Dedifferentiated amniotic fluid mesenchymal stem cell (primary cell): Measurements from ENCODE around the gene PRPF40B.
A peak's percentile ranks its signal among the peaks of the same experiment; 100 is the strongest.
"Not testable (repeated sequence)": the region's sequence is repeated elsewhere in the genome, so short reads cannot be mapped to it uniquely, and the experiment has no call there.

Source experiments
- DNase-seq: peaks from one replicate; pipeline ENCODE4 v3.0.0-alpha.2; 2016; ENCODE audit errors: extremely low spot score

Gene PRPF40B

GRCh38 chr12:49623142-49623904 lies at the start of gene PRPF40B:
Gene PRPF40B (plus strand): TSS chr12:49623561. CDS start chr12:49623591, 30 bp downstream.
- peak; percentile 59 for DNase-seq

DNA sequence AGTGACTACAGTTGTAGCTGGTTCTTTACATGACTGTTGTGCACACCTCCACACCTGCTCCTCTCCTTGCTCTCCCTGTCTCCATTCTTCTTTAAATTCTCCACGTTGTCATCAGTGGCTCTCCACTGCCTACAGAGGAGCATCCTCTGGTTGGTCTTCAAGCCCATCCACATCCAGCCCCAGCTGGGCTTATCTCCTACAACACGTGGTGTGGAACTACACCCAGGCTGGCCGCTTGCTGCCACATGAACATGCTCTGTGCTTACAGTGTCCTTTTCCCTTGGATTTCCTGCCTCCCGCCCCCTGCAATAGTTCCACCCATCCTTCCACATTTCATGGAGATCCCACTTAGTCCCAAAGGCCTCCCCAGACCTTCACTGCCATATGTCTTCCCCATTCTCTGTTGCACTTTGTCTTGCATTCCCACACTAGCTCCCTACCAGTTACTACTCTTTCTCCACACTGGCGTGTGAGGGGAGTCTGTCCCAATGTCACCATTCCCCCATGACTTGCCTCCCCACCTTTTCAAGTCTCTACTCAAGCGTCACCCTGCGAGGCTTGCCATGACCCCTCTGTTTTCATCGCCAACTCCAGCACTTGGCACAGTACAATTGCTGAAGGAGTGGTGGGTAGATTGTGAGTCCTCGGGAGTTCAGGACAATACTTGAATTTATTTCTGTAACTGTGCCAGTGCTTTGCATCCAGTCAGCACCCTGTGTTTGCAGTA lies 45.6 kb upstream of the PRPF40B start:
- no peak for DNase-seq

DNA sequence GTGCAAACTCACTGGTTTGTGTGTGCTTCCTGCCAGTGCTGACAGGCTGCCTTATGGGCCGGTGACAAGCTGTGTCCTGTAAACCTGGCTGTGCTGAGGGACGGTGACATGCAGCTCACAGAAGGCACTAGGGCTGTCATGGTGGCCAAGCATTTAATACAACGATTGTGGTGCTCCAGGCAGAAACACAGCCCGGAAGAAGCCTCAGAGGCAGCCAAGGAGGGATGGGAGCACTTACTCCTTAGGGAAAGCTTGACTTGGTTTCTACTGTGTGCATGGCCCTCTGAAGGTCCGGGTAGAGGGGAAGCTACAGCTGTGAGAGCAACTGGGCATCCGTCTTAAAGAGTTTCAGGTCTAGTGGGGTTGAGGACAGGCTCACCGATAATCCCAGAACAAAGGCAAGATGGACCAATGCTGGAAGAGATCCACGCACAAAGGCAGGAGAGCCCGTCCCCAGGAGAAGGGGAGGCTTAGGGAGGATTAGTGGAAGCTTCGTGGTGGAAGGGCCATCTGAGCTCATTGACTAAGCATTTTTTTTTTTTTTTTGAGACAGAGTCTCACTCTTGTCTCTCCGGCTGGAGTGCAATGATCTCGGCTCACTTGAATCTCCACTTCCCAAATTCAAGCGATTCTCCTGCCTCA lies 44.8 kb upstream of the PRPF40B start:
- no peak for DNase-seq

- peak; percentile 70 for DNase-seq
Measured at GRCh38 chr12:49580572-49581535, 42.5 kb upstream of the PRPF40B start.

GRCh38 chr12:49582201-49582600 lies 41.2 kb upstream of the PRPF40B start:
- DNase-seq = no peak

DNA sequence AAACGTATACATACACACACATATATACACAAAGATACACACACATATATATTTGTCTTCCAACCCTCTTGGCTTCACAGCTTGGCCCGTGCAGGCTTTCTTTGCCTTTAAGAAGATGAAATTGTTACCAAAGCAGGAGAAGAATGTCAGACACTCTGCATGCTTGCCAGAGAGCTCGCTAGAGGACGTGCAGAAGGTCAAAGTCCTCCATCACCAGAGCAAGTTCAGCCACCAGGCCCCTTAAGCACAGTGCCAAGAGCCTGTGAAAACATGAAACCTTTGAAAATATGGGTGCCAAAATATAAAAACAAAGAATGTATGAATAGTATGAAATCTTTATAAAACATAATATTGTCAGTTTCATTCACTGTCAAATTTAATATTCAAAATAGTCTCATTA lies 40.5 kb upstream of the PRPF40B start:
- DNase-seq = no peak

DNA sequence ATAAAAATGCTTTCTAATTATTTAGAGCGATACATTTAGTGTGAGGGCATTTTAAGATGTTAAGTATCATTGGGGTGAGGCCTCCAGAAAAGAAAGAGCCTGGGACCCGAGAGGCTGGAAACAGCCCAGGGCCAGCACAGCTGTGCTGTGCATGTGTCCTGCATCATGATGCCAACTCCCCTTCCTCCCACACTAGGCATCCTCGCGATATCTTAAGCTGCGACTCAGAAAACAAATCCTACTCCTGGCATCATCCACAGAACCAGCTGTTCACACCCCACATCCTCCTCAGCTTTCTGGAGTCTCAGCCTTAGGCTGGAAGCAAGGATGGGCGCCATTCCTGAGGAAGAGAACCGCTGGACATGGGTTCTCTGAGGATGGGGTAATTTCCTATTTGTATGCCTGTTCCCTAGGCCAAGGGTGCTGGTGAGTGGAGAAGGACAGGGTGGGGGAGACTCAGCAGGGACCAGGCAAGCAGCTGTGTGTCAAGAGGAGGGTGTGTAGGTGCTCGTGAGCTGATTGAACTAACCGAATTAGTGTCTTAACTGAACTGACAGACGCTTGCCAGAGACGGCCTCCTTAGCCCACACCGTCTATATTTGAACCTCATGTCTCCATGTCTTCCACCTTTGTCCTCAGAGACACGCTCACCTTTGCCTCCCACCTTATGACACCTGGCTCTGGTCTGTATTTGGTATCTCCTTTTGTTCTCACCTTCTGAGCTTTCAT lies 39.8 kb upstream of the PRPF40B start:
- no peak for DNase-seq

DNA sequence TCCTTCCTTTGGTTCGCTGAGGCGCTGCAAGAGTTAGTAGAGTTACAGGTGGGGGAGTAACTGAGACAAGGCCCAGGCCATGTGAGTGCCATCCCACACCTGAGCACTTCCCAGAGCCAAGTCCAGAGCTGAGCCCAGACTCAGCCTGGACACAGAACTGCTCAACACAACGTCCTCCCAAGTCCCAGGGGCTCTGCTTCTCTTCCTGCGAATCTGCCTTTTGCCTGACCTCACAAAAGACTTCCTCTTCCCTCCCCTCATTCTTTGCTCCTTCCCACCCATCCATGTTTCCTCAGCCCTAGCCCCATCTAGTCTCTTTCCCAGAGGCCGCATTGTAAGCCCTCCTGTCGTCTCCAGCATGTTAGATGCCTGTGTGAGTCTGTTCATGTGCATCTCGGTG lies 38.8 kb upstream of the PRPF40B start:
- DNase-seq = no peak

DNA sequence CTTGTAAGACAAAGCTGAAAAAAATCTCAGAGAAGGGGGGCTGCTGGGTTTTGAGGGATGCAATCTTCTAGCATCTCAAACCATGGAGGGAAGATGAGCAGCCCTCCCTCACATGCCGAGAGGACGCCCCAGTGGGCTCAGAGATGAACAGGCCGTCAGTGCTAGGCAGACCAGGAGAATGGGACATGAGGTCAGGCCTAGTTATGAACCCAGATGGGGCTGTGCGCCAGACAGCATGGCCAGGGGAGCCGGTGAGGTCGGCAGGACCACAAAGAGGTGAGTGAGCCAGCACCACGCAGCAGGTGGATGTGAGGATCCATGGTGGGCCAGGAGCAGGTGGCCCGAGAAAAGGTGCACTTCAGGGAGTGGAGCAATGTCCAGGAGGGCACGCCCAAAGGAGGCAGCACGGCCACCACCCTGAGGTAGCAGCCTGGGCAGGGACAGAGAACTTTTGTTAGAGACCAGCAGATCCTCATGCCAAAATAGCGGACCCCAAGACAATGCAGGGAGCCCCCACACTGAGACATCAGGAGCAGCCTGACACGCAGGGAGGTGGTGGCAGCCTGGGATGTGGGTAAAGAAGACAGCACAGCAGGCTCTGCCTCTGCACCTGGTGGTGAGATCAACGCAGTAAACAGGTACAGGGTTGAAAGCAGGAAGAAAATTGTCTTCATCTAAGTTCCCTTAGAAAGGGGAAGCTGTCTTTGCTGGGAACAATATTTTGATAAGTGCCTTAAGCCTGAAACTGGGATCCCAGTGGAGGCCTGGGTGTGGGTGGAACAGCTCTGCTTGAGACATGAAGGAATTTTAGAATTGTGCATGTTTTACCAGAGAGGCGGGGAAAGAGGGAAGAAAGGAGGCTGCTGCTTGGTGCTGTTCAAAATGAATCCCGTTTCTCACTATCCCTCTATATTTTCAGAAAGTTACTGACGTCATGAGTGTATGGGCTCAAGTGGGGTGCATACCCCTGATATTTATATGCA lies 37.6 kb upstream of the PRPF40B start:
- DNase-seq = no peak

GRCh38 chr12:49587174-49587908 lies 36.0 kb upstream of the PRPF40B start:
- no peak for DNase-seq

GRCh38 chr12:49588281-49588680 lies 35.1 kb upstream of the PRPF40B start:
- DNase-seq = no peak

DNA sequence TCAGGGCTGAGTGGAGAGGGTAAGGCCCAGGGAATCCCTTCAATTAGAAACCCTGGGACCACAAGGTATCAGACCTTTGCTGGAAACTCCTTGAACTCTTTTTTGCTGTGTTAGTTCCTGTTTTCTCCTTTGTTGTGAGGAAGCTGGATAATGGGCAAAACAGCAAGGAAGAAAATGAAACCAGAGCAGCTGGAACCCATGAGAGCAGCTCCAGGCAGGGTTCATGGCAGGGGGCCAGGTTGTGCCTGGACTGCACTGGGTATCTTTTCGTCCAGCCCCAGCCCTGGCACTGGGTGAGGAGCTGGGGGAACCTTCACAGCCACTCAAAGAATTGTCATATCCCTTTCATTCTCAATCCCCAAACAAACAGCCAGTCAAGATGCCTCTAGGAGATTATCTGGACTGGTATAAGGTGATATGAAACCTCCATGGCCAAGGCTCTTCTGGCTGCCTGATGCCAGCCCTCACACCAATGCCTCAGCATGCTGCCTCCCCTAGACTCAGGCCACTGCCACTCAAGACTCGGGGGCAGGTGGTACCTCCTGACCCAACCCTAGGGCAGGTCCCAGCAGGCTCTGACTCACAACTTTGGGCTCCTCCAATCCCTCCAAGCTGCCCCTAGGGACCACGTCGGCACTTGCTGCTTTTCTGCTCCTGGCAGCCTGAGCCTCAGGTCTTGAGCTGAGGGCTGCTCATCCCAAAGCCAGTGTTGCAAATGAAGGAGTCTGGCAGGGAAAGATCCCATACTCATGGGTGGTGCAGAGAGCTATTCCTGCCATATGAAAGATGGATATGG lies 34.4 kb upstream of the PRPF40B start:
- no peak for DNase-seq

GRCh38 chr12:49598527-49598926 lies 24.8 kb upstream of the PRPF40B start:
- DNase-seq = no peak

GRCh38 chr12:49599961-49600360 lies 23.4 kb upstream of the PRPF40B start:
- no peak for DNase-seq

DNA sequence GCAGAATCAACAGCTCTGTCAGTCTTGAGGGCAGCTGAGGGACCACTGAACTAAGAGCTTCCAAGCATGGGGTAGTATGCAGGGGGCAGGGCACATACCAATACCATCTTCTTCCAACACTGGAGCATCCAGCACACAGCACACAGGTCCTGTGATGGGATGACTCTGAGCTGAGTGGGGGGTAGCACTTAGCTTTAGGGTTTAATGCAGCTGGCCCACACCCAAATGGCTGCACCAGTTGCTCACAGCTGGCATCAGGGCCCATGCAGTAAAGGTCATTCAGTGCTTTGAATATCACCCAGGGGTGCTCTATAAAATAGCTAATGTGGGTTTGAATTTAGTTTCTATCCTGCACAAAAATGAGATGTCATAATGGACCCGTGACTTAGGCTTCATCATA lies 19.6 kb upstream of the PRPF40B start:
- DNase-seq = no peak

DNA sequence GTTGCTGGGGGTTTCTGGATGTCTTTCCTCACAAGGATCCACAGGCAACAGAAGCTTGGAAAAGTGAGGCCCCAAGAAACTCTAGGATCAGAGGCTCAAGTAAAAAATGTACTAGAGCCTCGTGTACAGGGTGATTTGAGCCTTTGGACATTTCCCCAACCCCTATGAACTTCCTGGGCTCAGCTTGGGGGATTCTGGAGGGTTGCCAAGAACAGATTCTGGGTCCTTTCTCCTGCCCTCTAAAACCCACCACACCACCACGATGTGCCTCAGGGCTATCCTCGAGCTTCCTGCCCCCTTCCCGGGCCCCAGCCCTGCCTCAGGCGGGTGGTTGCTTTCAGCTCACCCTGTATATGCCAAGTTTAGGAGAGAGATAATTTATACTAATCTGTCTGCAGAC lies 18.5 kb upstream of the PRPF40B start:
- DNase-seq = no peak

DNA sequence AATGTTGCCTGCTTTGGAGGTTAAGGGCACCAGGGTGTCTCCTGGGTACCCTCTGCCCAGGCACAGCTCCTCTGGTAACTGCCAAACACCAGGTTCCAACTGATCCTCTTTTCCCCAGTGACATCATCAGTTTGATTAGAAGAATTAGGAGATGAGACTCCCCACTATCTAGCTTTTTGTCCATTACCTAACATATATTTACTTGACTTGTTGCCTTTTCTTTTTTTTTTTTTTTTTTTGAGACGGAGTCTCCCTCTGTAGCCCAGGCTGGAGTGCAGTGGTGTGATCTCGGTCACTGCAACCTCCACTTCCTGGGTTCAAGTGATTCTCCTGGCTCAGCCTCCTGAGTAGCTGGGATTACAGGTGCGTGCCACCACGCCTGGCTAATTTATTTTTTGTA lies 17.8 kb upstream of the PRPF40B start, which contains the start of gene FAM186B:
TSS of gene FAM186B (minus strand) at position 101 of the 400 bp plus-strand sequence. CDS start 162 bp downstream, outside the sequence.
- DNase-seq = not testable (repeated sequence)
